ENCODE measurements around the gene CBX5. TPM values are rescaled to one million over a fixed set of nuclear protein-coding genes. Genes with fewer than 3 reads are reported as not detected.

Gene CBX5
- total and polyA plus RNA-seq, 9 of the 15 experiments (the other 6 are each of a cell fraction or from before 2014, with no cell fraction given) = 32.6 to 102 (median 59.2) TPM

DNA sequence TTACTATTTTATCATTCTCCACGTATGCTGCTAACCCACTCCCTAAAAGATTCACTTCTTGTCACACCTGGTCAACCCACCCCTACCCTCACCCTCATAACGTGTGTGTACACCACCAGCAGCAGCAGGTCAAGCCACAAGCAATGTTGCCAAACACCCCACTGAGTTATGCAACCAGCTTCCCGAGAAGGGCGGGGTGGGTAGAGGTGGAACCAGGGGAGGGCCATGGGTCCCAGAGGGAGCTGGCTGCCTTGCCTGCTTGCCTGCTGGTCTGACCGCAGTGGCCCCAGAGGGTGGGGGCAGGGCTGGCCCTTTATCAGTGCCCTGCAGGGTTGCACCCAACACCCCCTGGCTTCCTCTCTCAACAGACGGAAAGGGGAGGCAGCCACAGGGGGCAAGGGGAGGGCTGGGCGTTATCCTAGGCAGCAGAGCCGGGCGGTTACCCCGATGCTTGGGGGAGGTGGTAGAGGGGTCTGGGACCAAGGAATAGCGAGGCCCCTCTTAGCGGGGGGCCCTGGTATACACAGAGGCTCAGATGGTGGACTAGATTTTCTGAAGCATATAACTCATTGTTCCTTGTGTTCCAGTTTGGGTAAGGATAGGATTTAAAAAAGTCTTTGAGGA lies 24.4 kb upstream of the CBX5 start (continued):
- TF ChIP-seq POU5F1 (IDR thresholded peaks at IDR 0.05; ENCODE audit: borderline replicate concordance, low read depth, low read length, partially characterized antibody) (no peak), FOXP1 (CRISPR knock-in tag; IDR thresholded peaks at IDR 0.05) (peak; percentile 93), NCOR1 (IDR thresholded peaks at IDR 0.05) (no peak), SAP30 (IDR thresholded peaks at IDR 0.05; ENCODE audit: borderline replicate concordance, insufficient read depth, low read depth, low read length, poor library complexity, severe bottlenecking) (no peak), COPS2 (conservative IDR thresholded peaks at IDR 0.05) (no peak), ETV1 (tag; conservative IDR thresholded peaks at IDR 0.05; ENCODE audit: low read depth) (peak; percentile 94), TAF9B (IDR thresholded peaks at IDR 0.05; ENCODE audit: partially characterized antibody) (no peak), ZKSCAN3 (CRISPR knock-in tag; IDR thresholded peaks at IDR 0.05) (no peak), PRPF4 (IDR thresholded peaks at IDR 0.05; ENCODE audit: insufficient read depth, low read depth, low read length, poor library complexity, severe bottlenecking) (peak; percentile 86), NFYB (IDR thresholded peaks at IDR 0.05; ENCODE audit: extremely low read depth, insufficient read length) (no peak), SNRNP70 (optimal IDR thresholded peaks at IDR 0.05; ENCODE audit: low read depth, low read length) (no peak), KAT8 (IDR thresholded peaks at IDR 0.05; ENCODE audit: low read depth) (no peak), LARP7 (IDR thresholded peaks at IDR 0.05) (peak; percentile 52; the same call in 1 of the 2 replicates), FOXJ2 (tag; IDR thresholded peaks at IDR 0.05) (no peak), GTF2A2 (tag; IDR thresholded peaks at IDR 0.05) (no peak)
- TF ChIP-seq, protein P1, sequence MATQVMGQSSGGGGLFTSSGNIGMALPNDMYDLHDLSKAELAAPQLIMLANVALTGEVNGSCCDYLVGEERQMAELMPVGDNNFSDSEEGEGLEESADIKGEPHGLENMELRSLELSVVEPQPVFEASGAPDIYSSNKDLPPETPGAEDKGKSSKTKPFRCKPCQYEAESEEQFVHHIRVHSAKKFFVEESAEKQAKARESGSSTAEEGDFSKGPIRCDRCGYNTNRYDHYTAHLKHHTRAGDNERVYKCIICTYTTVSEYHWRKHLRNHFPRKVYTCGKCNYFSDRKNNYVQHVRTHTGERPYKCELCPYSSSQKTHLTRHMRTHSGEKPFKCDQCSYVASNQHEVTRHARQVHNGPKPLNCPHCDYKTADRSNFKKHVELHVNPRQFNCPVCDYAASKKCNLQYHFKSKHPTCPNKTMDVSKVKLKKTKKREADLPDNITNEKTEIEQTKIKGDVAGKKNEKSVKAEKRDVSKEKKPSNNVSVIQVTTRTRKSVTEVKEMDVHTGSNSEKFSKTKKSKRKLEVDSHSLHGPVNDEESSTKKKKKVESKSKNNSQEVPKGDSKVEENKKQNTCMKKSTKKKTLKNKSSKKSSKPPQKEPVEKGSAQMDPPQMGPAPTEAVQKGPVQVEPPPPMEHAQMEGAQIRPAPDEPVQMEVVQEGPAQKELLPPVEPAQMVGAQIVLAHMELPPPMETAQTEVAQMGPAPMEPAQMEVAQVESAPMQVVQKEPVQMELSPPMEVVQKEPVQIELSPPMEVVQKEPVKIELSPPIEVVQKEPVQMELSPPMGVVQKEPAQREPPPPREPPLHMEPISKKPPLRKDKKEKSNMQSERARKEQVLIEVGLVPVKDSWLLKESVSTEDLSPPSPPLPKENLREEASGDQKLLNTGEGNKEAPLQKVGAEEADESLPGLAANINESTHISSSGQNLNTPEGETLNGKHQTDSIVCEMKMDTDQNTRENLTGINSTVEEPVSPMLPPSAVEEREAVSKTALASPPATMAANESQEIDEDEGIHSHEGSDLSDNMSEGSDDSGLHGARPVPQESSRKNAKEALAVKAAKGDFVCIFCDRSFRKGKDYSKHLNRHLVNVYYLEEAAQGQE (IDR thresholded peaks at IDR 0.05; ENCODE audit: borderline replicate concordance) = peak; percentile 40
- TF ChIP-seq, protein P1 (CRISPR knock-in tag; IDR thresholded peaks at IDR 0.05; ENCODE audit: low read depth) = no peak
- TF ChIP-seq, protein P2, sequence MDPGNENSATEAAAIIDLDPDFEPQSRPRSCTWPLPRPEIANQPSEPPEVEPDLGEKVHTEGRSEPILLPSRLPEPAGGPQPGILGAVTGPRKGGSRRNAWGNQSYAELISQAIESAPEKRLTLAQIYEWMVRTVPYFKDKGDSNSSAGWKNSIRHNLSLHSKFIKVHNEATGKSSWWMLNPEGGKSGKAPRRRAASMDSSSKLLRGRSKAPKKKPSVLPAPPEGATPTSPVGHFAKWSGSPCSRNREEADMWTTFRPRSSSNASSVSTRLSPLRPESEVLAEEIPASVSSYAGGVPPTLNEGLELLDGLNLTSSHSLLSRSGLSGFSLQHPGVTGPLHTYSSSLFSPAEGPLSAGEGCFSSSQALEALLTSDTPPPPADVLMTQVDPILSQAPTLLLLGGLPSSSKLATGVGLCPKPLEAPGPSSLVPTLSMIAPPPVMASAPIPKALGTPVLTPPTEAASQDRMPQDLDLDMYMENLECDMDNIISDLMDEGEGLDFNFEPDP (CRISPR knock-in tag; IDR thresholded peaks at IDR 0.05) = no peak
- TF ChIP-seq, protein P3, sequence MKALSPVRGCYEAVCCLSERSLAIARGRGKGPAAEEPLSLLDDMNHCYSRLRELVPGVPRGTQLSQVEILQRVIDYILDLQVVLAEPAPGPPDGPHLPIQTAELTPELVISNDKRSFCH (CRISPR knock-in tag; IDR thresholded peaks at IDR 0.05) = no peak
- TF ChIP-seq, protein P3 (tag; IDR thresholded peaks at IDR 0.05) = peak; percentile 91
